Esophagus muscularis mucosa (tissue), 4 donors: ENCODE results near the gene RBM34. TPM values are rescaled to one million over a fixed set of nuclear protein-coding genes. Genes with fewer than 3 reads are reported as not detected.

Experiments
- DNase-seq: peaks from one replicate; pipeline ENCODE4 v3.0.0-alpha.2; 2017; ENCODE audit errors: extremely low spot score
- H3K27ac ChIP-seq, 4 donors: fragments of 200-600 bp; sonication (generic); replicated peaks in 1 of 4; 1 replicate in 3 of 4; 2 replicates in 1 of 4; pipeline ENCODE4 v1.5.1; 2016 to 2019; ENCODE audit warnings: mild to moderate bottlenecking in 1 of 4
- H3K27me3 ChIP-seq, 4 donors: fragments of 200-600 bp; sonication (generic); one replicate each; pipeline versions ENCODE4 v1.5.1 to v1.6.0; 2016 to 2019
- H3K36me3 ChIP-seq, 4 donors: fragments of 200-600 bp; sonication (generic); one replicate each; pipeline ENCODE4 v1.5.1; 2016 to 2019
- H3K4me1 ChIP-seq, 4 donors: fragments of 200-600 bp; sonication (generic); one replicate each; pipeline ENCODE4 v1.5.1; 2016 to 2019
- H3K4me3 ChIP-seq, 4 donors: fragments of 200-600 bp; sonication (generic); 1 replicate in 2 of 4; 2 replicates in 2 of 4; pipeline ENCODE4 v1.5.1; 2016 to 2019; ENCODE audit warnings: mild to moderate bottlenecking in 4 of 4, moderate library complexity in 1 of 4
- H3K9me3 ChIP-seq, 4 donors: fragments of 200-600 bp; sonication (generic); 1 replicate in 3 of 4; 2 replicates in 1 of 4; pipeline ENCODE4 v1.5.1; 2016 to 2019
- EP300 ChIP-seq: sonication (generic); formaldehyde crosslinking; IDR thresholded peaks from one replicate; pipeline ENCODE4 v1.6.1; 2017; ENCODE audit warnings: antibody characterized with exemption
- POLR2A ChIP-seq: fragments of 450-650 bp; IDR thresholded peaks from one replicate; pipeline ENCODE4 v1.6.1; 2017; ENCODE audit warnings: antibody characterized with exemption, moderate library complexity, mild to moderate bottlenecking, low read depth
- POLR2AphosphoS5 ChIP-seq, 2 donors: sonication (generic); formaldehyde crosslinking; IDR thresholded peaks; one replicate each; pipeline ENCODE4 v1.6.1; 2017; ENCODE audit warnings: antibody characterized with exemption in 2 of 2
- WGBS: methylation state at CpG from one replicate; pipeline ENCODE4 v1.1.5; 2018; 5-methylcytosine and 5-hydroxymethylcytosine counted together
- intact Hi-C: fragments of 100-400 bp; cut with DNase I; formaldehyde crosslinking; loops from one replicate; pipeline ENCODE4 v1.15.1; 2023
- total RNA-seq, 4 donors: library from RNA; depleted of rRNA; stranded (reverse); fragments of >200 nt; gene quantifications; one replicate each; pipeline versions ENCODE4 v1.1.0 to v1.2.1, GENCODE V29; 2016
- TF ChIP-seq, protein P1 (sequence below), 3 experiments: fragments of 200-600 bp in 2 of 3; fragments of 450-650 bp in 1 of 3; sonication (generic) in 2 of 3; IDR thresholded peaks; one replicate each; pipeline ENCODE4 v1.5.1; 2017 to 2019; ENCODE audit warnings: antibody characterized with exemption in 3 of 3, mild to moderate bottlenecking in 2 of 3, moderate library complexity in 1 of 3

The RBM34 gene
- total RNA-seq, 4 donors from 2014 or later = 41.9 to 57.2 (median 53.4) TPM

DNA sequence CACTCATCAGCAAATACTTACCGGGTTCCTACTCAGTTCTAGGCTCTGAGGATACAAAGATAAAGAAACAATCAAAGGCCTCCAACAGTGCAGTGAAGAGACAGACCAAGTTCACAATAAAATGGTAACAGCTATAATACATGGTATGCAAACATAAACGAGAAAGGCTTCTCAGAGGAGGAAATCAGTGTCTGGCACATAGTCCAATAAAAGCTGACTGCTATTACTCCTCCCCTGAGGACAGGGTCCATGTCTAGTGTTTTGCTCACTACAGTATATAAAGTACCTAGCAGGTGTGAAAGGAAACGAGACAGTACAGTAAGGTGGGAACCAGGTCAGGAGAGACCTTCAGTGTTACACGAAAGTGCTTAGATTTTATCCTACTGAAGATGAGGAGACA is 4.3 kb downstream of the RBM34 start:
- 91% methylated on average over 4 of the region's 4 CpGs for WGBS
- peaks cover 9 to 75% (median 67%) of the 10 kb centered on the region in 4 donors for H3K36me3 ChIP-seq
- peaks cover 14 to 40% (median 32%) of the 10 kb centered on the region in 4 donors for H3K4me1 ChIP-seq
- H3K4me3 ChIP-seq = no peak overlapping the region
- no peaks in the 10 kb centered on the region for H3K27me3 ChIP-seq
- no peak for TF ChIP-seq POLR2A
- TF ChIP-seq POLR2AphosphoS5 (IDR thresholded peaks at IDR 0.05) = no peak
- TF ChIP-seq, protein P1, sequence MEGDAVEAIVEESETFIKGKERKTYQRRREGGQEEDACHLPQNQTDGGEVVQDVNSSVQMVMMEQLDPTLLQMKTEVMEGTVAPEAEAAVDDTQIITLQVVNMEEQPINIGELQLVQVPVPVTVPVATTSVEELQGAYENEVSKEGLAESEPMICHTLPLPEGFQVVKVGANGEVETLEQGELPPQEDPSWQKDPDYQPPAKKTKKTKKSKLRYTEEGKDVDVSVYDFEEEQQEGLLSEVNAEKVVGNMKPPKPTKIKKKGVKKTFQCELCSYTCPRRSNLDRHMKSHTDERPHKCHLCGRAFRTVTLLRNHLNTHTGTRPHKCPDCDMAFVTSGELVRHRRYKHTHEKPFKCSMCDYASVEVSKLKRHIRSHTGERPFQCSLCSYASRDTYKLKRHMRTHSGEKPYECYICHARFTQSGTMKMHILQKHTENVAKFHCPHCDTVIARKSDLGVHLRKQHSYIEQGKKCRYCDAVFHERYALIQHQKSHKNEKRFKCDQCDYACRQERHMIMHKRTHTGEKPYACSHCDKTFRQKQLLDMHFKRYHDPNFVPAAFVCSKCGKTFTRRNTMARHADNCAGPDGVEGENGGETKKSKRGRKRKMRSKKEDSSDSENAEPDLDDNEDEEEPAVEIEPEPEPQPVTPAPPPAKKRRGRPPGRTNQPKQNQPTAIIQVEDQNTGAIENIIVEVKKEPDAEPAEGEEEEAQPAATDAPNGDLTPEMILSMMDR (IDR thresholded peaks at IDR 0.05) = no peak
- TF ChIP-seq EP300 = no peak
- no peak for DNase-seq
- H3K9me3 ChIP-seq = no peaks in the 10 kb centered on the region
- no peak overlapping the region for H3K27ac ChIP-seq
- intact Hi-C loops = no loop called here

GRCh38 chr1:235156265-235156664 is 4.8 kb downstream of the RBM34 start:
- Histone ChIP-seq H3K4me3 (no peak overlapping the region), H3K27ac (no peak overlapping the region), H3K36me3 (peaks cover 13 to 79% (median 72%) of the 10 kb centered on the region in 4 donors), H3K9me3 (no peaks in the 10 kb centered on the region), H3K27me3 (no peaks in the 10 kb centered on the region), H3K4me1 (peaks cover 13 to 37% (median 29%) of the 10 kb centered on the region in 4 donors)
- TF ChIP-seq, protein P1 (IDR thresholded peaks at IDR 0.05) = no peak
- TF ChIP-seq POLR2A (no peak), POLR2AphosphoS5 (IDR thresholded peaks at IDR 0.05) (no peak), EP300 (no peak)
- DNase-seq = no peak
- 94% methylated on average over 3 of the region's 3 CpGs for WGBS
- intact Hi-C loops = no loop called here

- H3K36me3 ChIP-seq = peaks cover 31 to 98% (median 88%) of the 10 kb centered on the region in 4 donors
- no peak overlapping the region for H3K4me3 ChIP-seq
- TF ChIP-seq, protein P1 (IDR thresholded peaks at IDR 0.05) = no peak
- no peak for DNase-seq
- H3K4me1 ChIP-seq = peaks cover 0 to 8% (median 2%) of the 10 kb centered on the region in 4 donors
- no peaks in the 10 kb centered on the region for H3K27me3 ChIP-seq
- H3K9me3 ChIP-seq = no peaks in the 10 kb centered on the region
- intact Hi-C loops = no loop called here
- H3K27ac ChIP-seq = no peak overlapping the region
These were observed 8.8 kb downstream of the RBM34 start for GRCh38 chr1:235152235-235152634.

DNA sequence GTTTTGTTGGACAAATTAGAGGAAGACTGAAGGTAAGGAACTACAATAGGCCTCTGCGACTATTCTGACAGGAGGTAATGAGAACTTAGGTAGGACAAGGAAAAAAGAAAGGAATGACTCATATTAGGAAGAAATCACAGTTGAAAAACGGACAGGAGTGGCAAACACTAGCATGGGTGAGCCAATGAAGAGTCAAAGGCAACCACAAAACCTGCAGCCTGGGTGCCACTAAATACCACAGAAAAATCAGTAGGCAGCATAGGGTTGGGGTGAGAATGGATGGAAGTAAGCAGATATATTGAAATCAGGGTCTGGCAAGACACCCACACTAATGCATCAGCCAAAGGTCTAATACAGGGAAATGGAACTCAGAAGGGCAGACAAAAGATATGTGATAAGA is 10.0 kb downstream of the RBM34 start:
- no peak overlapping the region for H3K27ac ChIP-seq
- intact Hi-C loops = no loop called here
- H3K9me3 ChIP-seq = no peaks in the 10 kb centered on the region
- H3K27me3 ChIP-seq = no peaks in the 10 kb centered on the region
- peaks cover 40 to 98% (median 88%) of the 10 kb centered on the region in 4 donors for H3K36me3 ChIP-seq
- H3K4me1 ChIP-seq = no peaks in the 10 kb centered on the region
- no peak overlapping the region for H3K4me3 ChIP-seq
- WGBS = 90% methylated on average over 2 of the region's 2 CpGs
- DNase-seq = no peak
- TF ChIP-seq, protein P1 (IDR thresholded peaks at IDR 0.05) = no peak
- TF ChIP-seq POLR2A = no peak
- TF ChIP-seq POLR2AphosphoS5 (IDR thresholded peaks at IDR 0.05) = no peak
- no peak for TF ChIP-seq EP300

DNA sequence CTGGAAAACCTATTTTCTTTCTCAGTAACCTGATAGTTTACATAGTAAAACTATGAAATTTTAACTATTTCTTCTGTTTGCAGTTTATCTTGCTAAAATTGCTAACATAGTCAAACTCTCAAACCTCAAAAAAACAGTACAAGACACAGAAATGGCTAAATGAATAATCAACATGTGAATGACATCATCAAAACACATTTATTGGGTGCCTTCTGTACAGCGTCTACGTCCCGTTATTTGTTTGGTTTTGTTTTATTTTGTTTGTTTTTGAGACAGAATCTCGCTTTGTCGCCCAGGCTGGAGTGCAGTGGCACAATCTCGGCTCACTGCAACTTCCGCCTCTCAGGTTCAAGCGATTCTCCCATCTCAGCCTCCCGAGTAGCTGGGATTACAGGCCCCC is 11.2 kb downstream of the RBM34 start:
- H3K27me3 ChIP-seq = no peaks in the 10 kb centered on the region
- intact Hi-C loops = no loop called here
- no peak overlapping the region for H3K27ac ChIP-seq
- DNase-seq = no peak
- no peak overlapping the region for H3K4me3 ChIP-seq
- H3K36me3 ChIP-seq = peaks cover 46 to 99% (median 92%) of the 10 kb centered on the region in 4 donors
- H3K4me1 ChIP-seq = no peaks in the 10 kb centered on the region
- H3K9me3 ChIP-seq = no peaks in the 10 kb centered on the region
- WGBS = 94% methylated on average over 9 of the region's 9 CpGs
- TF ChIP-seq POLR2A (no peak), EP300 (no peak), POLR2AphosphoS5 (IDR thresholded peaks at IDR 0.05) (no peak)
- TF ChIP-seq, protein P1 (IDR thresholded peaks at IDR 0.05) = no peak
